ENCODE data around the gene ASAP2.

GRCh38 chr2:9322576-9322975, 116.0 kb downstream of the ASAP2 start:
- no peak for TF ChIP-seq CTCF (IDR thresholded peaks at IDR 0.05; ENCODE audit: low read length)
- TF ChIP-seq EZH2 (IDR thresholded peaks at IDR 0.05; ENCODE audit: borderline replicate concordance, low read length) = no peak
